HPDE6-E6E7 (cell line): Measurements from ENCODE around the gene CHRNA4.

Source experiments
- DNase-seq: peaks from one replicate; pipeline ENCODE4 v3.0.0; 2011; ENCODE audit warnings: missing footprints; ENCODE audit errors: extremely low spot score

The CHRNA4 gene

GRCh38 chr20:63360850-63361518 lies at the start of gene CHRNA4:
CHRNA4 (minus strand) TSS chr20:63361349; CDS start chr20:63361165, 184 bp downstream.
- DNase-seq: no peak

- no peak for DNase-seq
These were observed 48.8 kb upstream of the CHRNA4 start for GRCh38 chr20:63409834-63410435.

GRCh38 chr20:63409066-63409833 lies 48.1 kb upstream of the CHRNA4 start:
- DNase-seq: no peak

- DNase-seq: no peak
These were observed 47.5 kb upstream of the CHRNA4 start for GRCh38 chr20:63408684-63409046.

GRCh38 chr20:63407928-63408683 lies 47.0 kb upstream of the CHRNA4 start:
- DNase-seq: no peak

GRCh38 chr20:63406617-63407245 lies 45.6 kb upstream of the CHRNA4 start:
- no peak for DNase-seq

- no peak for DNase-seq
These were observed 44.9 kb upstream of the CHRNA4 start for GRCh38 chr20:63406011-63406410.

GRCh38 chr20:63405102-63405730 lies 44.1 kb upstream of the CHRNA4 start:
- DNase-seq: no peak

GRCh38 chr20:63404129-63405085 lies 43.3 kb upstream of the CHRNA4 start:
- no peak for DNase-seq

- DNase-seq: no peak
These were observed 42.4 kb upstream of the CHRNA4 start for GRCh38 chr20:63403403-63404105.

- no peak for DNase-seq
These were observed 41.7 kb upstream of the CHRNA4 start for GRCh38 chr20:63402860-63403220.

GRCh38 chr20:63402181-63402859 lies 41.2 kb upstream of the CHRNA4 start:
- DNase-seq: no peak

GRCh38 chr20:63401384-63402110 lies 40.4 kb upstream of the CHRNA4 start:
- DNase-seq: no peak

- no peak for DNase-seq
These were observed 39.5 kb upstream of the CHRNA4 start for GRCh38 chr20:63400486-63401210.

- DNase-seq: no peak
These were observed 38.6 kb upstream of the CHRNA4 start for GRCh38 chr20:63399596-63400375.

- no peak for DNase-seq
These were observed 37.8 kb upstream of the CHRNA4 start for GRCh38 chr20:63398744-63399514.
